ENCODE measurements around the gene POLN.

POLN gene

GRCh38 chr4:2241410-2242353, at the start of gene POLN, which contains the start of gene HAUS3:
Gene POLN (minus strand): TSS chr4:2242121. CDS start chr4:2229231, 12,890 bp downstream.
Gene HAUS3 (minus strand): TSS chr4:2242121. CDS start chr4:2240946, 1,175 bp downstream.
- DNase-seq: peak; percentile 99

GRCh38 chr4:2290974-2291704, 49.2 kb upstream of the POLN start:
- peak; percentile 69 for DNase-seq

DNA sequence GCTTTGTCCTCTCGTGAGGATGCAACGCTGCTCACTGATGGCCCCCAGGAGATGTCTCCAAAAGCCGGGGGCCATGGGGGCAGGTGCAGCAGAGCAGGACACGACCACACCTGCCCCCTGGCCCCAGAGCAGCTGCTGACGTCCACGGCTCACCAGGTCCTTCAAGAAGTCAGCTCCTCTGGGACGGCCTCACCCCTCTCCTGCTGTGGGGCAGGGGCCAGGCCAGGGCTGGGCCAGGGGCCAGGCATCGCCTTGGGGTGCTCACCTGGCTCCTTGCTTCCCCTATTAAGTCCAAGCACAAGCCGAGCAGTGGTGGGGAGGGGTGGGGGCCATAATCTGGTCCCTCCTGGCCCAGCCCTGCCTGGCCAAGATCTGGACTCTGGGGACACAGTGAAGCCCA, 48.6 kb upstream of the POLN start:
- DNase-seq: no peak

DNA sequence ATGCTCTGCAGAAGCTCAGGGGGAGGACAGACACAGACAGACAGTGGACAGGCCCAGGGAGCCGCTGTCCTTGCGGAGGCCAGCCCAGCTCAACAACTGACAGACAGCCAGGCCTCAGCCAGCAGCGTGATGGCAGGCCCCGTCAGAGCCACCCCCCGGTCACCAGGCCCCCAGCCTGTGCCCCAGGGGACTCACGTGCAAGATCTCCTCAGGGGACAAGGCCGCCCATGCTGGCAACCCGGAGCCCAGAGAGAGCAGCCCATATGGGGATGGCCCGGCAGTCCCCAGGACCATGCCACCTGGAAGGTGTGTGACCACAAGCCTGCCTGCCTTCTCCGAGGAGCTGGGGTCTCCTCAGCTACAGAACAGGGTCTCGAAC, 48.0 kb upstream of the POLN start:
- DNase-seq: no peak

- DNase-seq: no peak
These were observed 47.5 kb upstream of the POLN start for GRCh38 chr4:2289311-2289954.

GRCh38 chr4:2288051-2288541, 46.2 kb upstream of the POLN start:
- no peak for DNase-seq

DNA sequence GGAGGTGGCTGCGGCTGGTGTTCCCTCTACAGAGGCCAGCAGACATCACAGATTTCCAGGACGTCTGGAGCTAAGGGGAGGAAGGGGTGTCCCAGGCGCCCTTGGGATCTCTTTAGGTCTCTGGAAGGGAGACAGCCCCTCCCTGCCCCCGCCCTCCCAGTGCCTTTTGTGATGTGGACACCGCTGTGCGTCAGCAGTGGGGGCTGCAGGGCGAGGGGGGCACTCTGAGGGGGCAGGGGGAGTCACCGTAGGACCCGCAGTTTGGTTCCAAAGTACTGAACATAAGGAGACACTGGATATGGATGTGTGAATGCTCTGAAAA, 45.6 kb upstream of the POLN start:
- DNase-seq: no peak

GRCh38 chr4:2286904-2287593, 45.1 kb upstream of the POLN start:
- DNase-seq: no peak

GRCh38 chr4:2285613-2286381, 43.9 kb upstream of the POLN start:
- DNase-seq: no peak

GRCh38 chr4:2284934-2285612, 43.2 kb upstream of the POLN start:
- DNase-seq: no peak

GRCh38 chr4:2284161-2284933, 42.4 kb upstream of the POLN start:
- DNase-seq: no peak

GRCh38 chr4:2283199-2283711, 41.3 kb upstream of the POLN start:
- DNase-seq: no peak

DNA sequence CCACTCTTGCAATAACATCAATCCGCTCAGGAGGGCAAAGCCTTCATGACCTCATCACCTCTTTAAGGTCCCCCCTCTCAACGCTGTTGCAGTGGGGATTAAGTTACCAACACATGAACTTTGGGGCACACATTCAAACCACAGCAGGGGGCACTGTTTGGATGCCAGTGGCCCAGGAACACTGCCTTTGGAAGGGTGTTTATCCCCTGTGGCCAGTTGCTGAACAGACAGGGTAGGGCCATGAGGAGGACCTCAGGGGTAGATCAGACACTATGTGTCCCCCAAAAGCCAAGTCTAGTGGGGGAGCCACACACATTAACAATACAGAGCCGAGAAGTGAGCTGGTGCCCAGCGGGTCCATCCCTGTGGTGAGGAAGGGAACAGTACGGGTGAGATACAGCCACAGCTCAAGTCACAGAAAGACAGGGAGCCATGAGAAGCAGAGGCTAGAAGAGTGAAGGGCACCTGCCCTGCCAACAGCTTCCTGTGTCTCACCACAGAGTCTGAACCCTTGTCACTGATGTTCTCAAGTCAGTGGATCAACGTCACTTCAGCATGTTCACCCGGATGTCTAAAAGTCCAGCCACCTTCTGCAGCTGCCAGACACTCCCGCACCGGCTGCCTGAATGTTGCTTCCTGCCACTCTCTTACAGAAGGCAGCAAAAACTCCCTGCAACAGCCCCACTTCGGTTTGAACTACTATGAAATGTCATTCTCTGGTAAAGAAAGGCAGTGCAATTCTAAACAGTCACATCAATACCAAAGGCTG, 39.8 kb upstream of the POLN start:
- peak; percentile 74 for DNase-seq

- DNase-seq: peak; percentile 20
These were observed 38.8 kb upstream of the POLN start for GRCh38 chr4:2280531-2281300.

DNA sequence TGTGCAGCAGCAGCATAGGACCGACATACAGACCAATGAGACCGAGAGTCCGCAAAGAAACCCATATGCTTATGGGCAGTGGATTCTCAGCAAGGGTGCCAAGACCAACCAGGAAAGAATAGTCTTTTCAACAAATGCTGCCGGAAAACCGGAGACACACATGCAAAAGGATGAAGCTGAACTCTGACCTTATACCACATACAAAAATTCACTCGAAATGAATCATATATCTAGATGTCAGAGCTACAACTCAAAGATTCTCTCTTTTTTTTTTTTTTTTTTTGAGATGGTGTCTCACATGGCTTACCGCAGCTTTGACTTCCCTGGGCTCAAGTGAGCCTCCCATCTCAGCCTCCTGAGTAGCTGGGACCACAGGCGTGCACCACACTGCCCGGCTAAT, 36.0 kb upstream of the POLN start:
- no peak for DNase-seq

DNA sequence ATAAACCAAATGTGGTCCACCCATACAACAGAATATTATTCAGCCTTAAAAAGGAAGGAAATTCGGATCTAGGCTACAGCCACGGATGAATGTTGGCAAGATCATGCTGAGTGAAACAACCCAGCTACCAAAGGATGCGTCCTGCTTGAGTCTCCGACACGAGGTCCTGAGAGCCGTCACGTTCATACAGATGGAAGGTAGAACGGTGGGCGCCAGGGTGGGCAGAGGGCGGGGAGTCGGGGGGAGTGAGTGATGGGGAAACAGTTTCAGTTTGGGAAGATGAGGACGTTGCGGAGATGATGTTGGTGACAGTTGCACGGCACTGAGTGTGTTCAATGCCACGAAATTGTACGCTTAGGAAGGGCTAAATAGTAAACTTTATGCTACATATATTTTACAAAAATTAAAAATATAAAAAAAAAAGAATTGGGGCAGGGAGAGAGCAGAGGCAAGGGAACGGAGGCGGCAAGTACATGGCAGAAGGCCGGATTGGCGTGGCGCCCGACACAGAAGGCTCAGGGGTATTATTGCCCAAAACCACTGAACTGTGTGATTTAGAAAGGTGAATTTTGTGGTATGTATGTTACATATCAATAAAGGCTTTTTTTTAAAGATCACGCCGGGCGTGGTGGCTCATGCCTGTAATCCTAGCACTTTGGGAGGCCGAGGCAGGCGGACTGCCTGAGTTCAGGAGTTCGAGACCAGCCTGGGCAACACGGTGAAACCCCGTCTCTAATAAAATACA, 34.8 kb upstream of the POLN start:
- no peak for DNase-seq

DNA sequence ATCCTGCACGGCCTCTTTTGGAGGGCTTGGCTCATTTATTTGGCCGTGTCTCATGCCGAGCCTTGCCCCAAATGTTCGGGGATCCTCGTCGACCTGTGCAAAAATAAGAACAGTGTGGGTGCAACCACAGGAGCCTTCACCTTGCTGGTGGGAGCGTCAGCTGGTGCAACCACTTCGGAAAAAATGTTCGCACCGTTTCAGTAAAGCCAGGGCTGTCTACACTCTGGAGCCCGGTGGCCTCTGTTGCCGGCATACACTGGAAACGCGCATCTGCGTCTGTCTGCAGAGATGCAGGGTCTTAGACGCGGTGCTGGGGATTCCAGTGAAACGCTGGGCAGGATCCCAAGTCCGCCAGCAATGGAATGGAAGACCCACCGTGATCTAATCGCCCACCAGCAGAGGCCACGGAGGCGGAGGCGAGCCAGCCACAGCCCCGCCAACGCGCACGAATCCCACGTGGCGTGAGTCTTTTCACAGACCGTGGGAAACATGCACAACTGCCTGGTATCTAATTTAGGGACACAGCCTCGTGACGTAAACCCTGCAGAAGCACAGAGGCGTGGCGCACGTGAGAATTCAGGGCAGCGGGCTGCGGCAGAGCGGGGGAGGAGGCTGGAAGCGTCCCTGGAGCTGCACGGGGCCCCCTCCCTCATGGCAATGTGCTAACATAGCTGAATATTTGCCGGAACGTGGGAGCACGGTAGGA, 33.8 kb upstream of the POLN start:
- DNase-seq: no peak

All from hematopoietic multipotent progenitor cell treated with erythropoietin and hydrocortisone succinate and interleukin-3 and kit ligand, for 4 days (in vitro differentiated cells).